ENCODE measurements around the gene DICER1. TPM values are rescaled to one million over a fixed set of nuclear protein-coding genes. Genes with fewer than 3 reads are reported as not detected.
"Not testable (repeated sequence)": the region's sequence is repeated elsewhere in the genome, so short reads cannot be mapped to it uniquely, and the experiment has no call there.

DICER1 gene
- polyA plus RNA-seq, 2 of the 4 experiments (the other 2 are of a cell fraction) = 14.1 to 46.3 TPM

DNA sequence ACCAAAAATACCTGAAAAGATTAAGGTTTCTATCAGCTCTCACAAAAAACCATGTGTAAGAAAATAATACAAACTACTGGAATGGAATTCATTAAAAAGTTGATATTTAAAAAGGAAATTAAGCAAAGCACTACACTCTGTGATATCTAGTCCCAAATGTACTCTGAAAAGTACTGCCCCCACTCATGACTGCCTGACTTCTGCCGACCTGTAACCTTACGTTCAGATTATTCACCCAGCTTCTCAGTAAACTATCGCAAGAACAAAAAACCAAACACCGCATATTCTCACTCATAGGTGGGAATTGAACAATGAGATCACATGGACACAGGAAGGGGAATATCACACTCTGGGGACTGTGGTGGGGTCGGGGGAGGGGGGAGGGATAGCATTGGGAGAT, 18.9 kb downstream of the DICER1 start:
- H3K9me3 ChIP-seq; ATAC-seq; H3K4me2 ChIP-seq; H3K4me3 ChIP-seq; H3K27ac ChIP-seq; POLR2A ChIA-PET; DNase-seq (ENCODE audit: low read depth in 1 of 2, low spot score in 1 of 2); FAIRE-seq: not testable (repeated sequence)
- CTCF ChIA-PET = interaction anchor here (0.7 kb wide), 1 partner anchor 39 kb away, joined by 3 read pairs; no protein-coding TSS in a partner anchor
- H3K4me1 ChIP-seq = peaks cover 40% of the 10 kb centered on the region; the same call in 2 of the 3 replicates
- 92% methylated on average over 4 of the region's 5 CpGs for WGBS (ENCODE audit: missing lambda C conversion rate)

DNA sequence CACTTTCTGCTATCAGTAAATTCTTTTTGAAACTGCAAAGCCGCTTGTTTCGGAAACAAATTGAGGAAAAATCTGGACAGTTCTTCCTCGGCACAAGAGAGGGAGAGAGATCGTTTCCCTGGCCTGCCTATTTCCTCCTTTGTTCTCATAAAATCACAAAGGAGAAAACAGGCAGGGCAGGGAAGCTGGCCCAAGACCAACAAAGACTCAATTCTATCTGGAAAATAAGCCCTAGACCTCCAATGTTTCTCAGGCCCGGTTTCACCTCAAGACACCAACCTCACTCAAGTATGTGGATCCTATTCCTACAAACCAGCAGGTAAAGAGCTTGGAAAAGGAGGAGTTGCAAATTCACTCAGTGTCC, 19.5 kb downstream of the DICER1 start:
- H3K27ac ChIP-seq = peak overlapping the region in 1 of 2 experiments; percentile 6; a peak in 1 of 6 replicates
- ChIA-PET CTCF (interaction anchor here (0.6 kb wide), 1 partner anchor 1207 kb away, joined by 3 read pairs; no protein-coding TSS in a partner anchor), POLR2A (no interaction called here)
- H3K4me1 ChIP-seq = peaks cover 40% of the 10 kb centered on the region; the same call in 2 of the 3 replicates
- peak overlapping the region; percentile 23; the same call in 1 of the 3 replicates for H3K4me2 ChIP-seq
- H3K4me3 ChIP-seq = no peak overlapping the region
- no peak for FAIRE-seq
- DNase-seq (ENCODE audit: low read depth in 1 of 2, low spot score in 1 of 2) = no peak
- no peak for ATAC-seq
- H3K9me3 ChIP-seq = no peaks in the 10 kb centered on the region
- WGBS (ENCODE audit: missing lambda C conversion rate) = 75% methylated on average over 5 of the region's 5 CpGs
- TF ChIP-seq CHD2 (IDR thresholded peaks at IDR 0.05; ENCODE audit: low read length, partially characterized antibody) (no peak), MAZ (IDR thresholded peaks at IDR 0.05; ENCODE audit: borderline replicate concordance, low read depth, low read length) (no peak)

DNA sequence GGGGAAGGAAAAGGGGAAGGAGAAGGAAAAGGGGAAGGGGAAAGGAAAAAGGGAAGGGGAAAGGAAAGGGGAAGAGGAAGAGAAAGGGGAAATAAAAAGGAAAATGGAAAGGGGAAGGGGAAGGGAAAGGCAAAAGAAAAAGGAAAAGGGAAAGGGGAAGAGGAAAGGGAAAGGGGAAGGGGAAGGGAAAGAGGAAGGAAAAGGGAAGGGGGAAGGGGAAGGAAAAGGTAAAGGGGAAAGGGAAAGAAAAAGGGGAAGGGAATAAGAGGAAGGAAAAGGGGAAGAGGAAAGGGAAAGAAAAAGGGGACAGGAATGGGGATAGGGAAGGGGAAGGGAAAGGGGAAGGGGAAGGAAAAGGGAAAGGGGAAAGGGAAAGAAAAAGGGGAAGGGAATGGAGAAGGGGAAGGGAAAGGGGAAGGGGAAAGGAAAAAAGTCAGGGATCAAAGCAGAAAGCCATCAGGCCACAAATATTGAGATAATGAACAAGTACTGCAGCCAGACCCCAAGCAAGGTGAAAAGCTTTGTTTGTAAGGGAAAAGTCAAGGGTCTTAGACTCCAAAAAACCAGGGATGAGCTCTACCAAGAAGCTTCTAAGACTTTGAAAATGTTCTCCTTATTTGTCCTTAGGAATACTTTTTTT, 20.0 kb downstream of the DICER1 start:
- CTCF ChIA-PET = interaction anchor here (0.6 kb wide), 1 partner anchor 1207 kb away, joined by 3 read pairs; no protein-coding TSS in a partner anchor
- TF ChIP-seq, protein P1, sequence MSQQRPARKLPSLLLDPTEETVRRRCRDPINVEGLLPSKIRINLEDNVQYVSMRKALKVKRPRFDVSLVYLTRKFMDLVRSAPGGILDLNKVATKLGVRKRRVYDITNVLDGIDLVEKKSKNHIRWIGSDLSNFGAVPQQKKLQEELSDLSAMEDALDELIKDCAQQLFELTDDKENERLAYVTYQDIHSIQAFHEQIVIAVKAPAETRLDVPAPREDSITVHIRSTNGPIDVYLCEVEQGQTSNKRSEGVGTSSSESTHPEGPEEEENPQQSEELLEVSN (IDR thresholded peaks at IDR 0.05; ENCODE audit: borderline replicate concordance, low read depth) = no peak
- no peak for TF ChIP-seq HOXB5 (CRISPR knock-in tag; IDR thresholded peaks at IDR 0.05)
- TF ChIP-seq POLR2AphosphoS2 (conservative IDR thresholded peaks at IDR 0.05; ENCODE audit: low read length) = no peak
- no peak for TF ChIP-seq ZC3H11A (IDR thresholded peaks at IDR 0.05)
- no peak for TF ChIP-seq NPAS2 (CRISPR knock-in tag; IDR thresholded peaks at IDR 0.05; ENCODE audit: borderline replicate concordance)
- TF ChIP-seq PHF8 (IDR thresholded peaks at IDR 0.05; ENCODE audit: borderline replicate concordance, low read depth) = no peak
- TF ChIP-seq MYC (IDR thresholded peaks at IDR 0.05; ENCODE audit: borderline replicate concordance, low read length) = no peak
- no peak for TF ChIP-seq RAD21 (conservative IDR thresholded peaks at IDR 0.05 in 1 of 2, IDR thresholded peaks at IDR 0.05 in 1 of 2)
- no peak for TF ChIP-seq NR3C1 (IDR thresholded peaks at IDR 0.05)
- no peak for TF ChIP-seq EHF (CRISPR knock-in tag; IDR thresholded peaks at IDR 0.05)
- FAIRE-seq (no peak), DNase-seq (ENCODE audit: low read depth in 1 of 2, low spot score in 1 of 2) (no peak), ATAC-seq (no peak)
- Histone ChIP-seq H3K9me3 (no peaks in the 10 kb centered on the region), H3K4me1 (peaks cover 40% of the 10 kb centered on the region; the same call in 2 of the 3 replicates), H3K4me2 (no peak overlapping the region), H3K4me3 (no peak overlapping the region), H3K27ac (peak overlapping the region in 1 of 2 experiments; percentile 6; a peak in 1 of 6 replicates)
- POLR2A ChIA-PET = no interaction called here

DNA sequence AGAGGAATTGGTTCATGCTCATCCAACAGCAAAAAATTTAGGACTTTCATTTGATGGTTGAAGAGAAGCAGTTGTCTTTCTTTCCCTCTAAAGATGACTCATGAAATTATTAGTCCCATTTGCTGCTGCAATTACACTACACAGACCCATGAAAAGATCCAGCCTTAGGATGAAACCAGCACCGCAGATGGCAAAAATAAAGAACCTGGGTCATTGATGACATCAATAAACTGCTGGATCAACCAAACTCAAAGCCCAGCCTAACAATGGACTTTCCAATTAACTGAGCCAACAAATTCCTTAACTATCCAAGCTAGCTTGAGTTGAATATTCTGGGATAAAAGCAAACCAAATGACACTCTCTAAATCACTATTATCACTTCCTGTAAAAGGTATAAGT, 20.7 kb downstream of the DICER1 start:
- no peak overlapping the region for H3K27ac ChIP-seq
- ChIA-PET POLR2A (no interaction called here), CTCF (no interaction called here)
- H3K4me2 ChIP-seq = no peak overlapping the region
- FAIRE-seq = no peak
- no peak overlapping the region for H3K4me3 ChIP-seq
- no peak for ATAC-seq
- H3K4me1 ChIP-seq = peaks cover 37% of the 10 kb centered on the region; the same call in 2 of the 3 replicates
- DNase-seq (ENCODE audit: low read depth in 1 of 2, low spot score in 1 of 2) = no peak
- WGBS (ENCODE audit: missing lambda C conversion rate) = 95% methylated on average over 1 of the region's 1 CpG
- TF ChIP-seq CBX8 (IDR thresholded peaks at IDR 0.05) = no peak
- TF ChIP-seq HOXB5 (CRISPR knock-in tag; IDR thresholded peaks at IDR 0.05) = no peak
- TF ChIP-seq HOXB13 (CRISPR knock-in tag; IDR thresholded peaks at IDR 0.05; ENCODE audit: low read depth) = no peak
- TF ChIP-seq, protein P2, sequence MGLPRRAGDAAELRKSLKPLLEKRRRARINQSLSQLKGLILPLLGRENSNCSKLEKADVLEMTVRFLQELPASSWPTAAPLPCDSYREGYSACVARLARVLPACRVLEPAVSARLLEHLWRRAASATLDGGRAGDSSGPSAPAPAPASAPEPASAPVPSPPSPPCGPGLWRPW (IDR thresholded peaks at IDR 0.05) = no peak
- TF ChIP-seq, protein P3, sequence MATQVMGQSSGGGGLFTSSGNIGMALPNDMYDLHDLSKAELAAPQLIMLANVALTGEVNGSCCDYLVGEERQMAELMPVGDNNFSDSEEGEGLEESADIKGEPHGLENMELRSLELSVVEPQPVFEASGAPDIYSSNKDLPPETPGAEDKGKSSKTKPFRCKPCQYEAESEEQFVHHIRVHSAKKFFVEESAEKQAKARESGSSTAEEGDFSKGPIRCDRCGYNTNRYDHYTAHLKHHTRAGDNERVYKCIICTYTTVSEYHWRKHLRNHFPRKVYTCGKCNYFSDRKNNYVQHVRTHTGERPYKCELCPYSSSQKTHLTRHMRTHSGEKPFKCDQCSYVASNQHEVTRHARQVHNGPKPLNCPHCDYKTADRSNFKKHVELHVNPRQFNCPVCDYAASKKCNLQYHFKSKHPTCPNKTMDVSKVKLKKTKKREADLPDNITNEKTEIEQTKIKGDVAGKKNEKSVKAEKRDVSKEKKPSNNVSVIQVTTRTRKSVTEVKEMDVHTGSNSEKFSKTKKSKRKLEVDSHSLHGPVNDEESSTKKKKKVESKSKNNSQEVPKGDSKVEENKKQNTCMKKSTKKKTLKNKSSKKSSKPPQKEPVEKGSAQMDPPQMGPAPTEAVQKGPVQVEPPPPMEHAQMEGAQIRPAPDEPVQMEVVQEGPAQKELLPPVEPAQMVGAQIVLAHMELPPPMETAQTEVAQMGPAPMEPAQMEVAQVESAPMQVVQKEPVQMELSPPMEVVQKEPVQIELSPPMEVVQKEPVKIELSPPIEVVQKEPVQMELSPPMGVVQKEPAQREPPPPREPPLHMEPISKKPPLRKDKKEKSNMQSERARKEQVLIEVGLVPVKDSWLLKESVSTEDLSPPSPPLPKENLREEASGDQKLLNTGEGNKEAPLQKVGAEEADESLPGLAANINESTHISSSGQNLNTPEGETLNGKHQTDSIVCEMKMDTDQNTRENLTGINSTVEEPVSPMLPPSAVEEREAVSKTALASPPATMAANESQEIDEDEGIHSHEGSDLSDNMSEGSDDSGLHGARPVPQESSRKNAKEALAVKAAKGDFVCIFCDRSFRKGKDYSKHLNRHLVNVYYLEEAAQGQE (IDR thresholded peaks at IDR 0.05) = no peak
- no peak for TF ChIP-seq ZNF302 (CRISPR knock-in tag; IDR thresholded peaks at IDR 0.05)
- TF ChIP-seq RARB (CRISPR knock-in tag; IDR thresholded peaks at IDR 0.05) = no peak
- no peaks in the 10 kb centered on the region for H3K9me3 ChIP-seq

All from A549 (cell line).